T-helper 2 cell (primary cell): ENCODE measurements around the gene ZBTB7A.
A peak's percentile ranks its signal among the peaks of the same experiment; 100 is the strongest.
"Not testable (repeated sequence)": the region's sequence is repeated elsewhere in the genome, so short reads cannot be mapped to it uniquely, and the experiment has no call there.

Experiments used
- DNase-seq, 5 experiments: peaks; one replicate each; pipeline versions ENCODE4 v3.0.0 to v3.0.0-alpha.2; 2012 to 2022

Gene ZBTB7A

GRCh38 chr19:4014541-4015491, 51.9 kb downstream of the ZBTB7A start:
- DNase-seq, result peak in 3 of 5 experiments; percentile 18 to 39 (median 25)

- no peak for DNase-seq
Observed at GRCh38 chr19:4013886-4014540, 52.7 kb downstream of the ZBTB7A start.

DNA sequence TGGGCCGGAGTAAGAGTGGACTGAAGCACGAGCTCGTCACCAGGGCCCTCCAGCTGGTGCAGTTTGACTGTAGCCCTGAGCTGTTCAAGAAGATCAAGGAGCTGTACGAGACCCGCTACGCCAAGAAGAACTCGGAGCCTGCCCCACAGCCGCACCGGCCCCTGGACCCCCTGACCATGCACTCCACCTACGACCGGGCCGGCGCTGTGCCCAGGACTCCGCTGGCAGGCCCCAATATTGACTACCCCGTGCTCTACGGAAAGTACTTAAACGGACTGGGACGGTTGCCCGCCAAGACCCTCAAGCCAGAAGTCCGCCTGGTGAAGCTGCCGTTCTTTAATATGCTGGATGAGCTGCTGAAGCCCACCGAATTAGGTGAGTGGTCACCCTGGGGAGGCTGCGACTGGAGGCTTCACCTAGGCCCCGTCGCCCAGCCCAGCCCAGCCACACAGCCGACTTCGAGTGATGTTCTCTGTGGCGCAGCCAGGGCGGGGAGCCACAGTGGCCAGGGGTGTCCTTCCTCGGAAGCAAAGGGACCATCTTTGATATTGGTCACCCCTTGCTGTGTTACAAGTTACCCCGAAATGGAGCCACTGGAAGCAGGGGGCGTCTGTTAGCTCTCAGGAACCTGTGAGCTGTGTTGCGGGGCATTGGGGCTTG, 53.6 kb downstream of the ZBTB7A start:
- no peak for DNase-seq

- no peak for DNase-seq
Observed at GRCh38 chr19:4012092-4012974, 54.4 kb downstream of the ZBTB7A start.

- not testable (repeated sequence) for DNase-seq
Observed at GRCh38 chr19:4011430-4011829, 55.3 kb downstream of the ZBTB7A start.

- no peak for DNase-seq
Observed at GRCh38 chr19:4010808-4011110, 55.9 kb downstream of the ZBTB7A start.

GRCh38 chr19:4009990-4010807, 56.5 kb downstream of the ZBTB7A start:
- DNase-seq, result no peak

GRCh38 chr19:4007836-4008539, 58.7 kb downstream of the ZBTB7A start:
- peak in 1 of 5 experiments; percentile 19 for DNase-seq

GRCh38 chr19:4007021-4007835, 59.5 kb downstream of the ZBTB7A start, which contains the start of gene PIAS4:
TSS of gene PIAS4 (plus strand) at chr19:4007736. CDS start at chr19:4007761, 25 bp downstream.
- peak; percentile 90 to 98 (median 92) for DNase-seq

DNA sequence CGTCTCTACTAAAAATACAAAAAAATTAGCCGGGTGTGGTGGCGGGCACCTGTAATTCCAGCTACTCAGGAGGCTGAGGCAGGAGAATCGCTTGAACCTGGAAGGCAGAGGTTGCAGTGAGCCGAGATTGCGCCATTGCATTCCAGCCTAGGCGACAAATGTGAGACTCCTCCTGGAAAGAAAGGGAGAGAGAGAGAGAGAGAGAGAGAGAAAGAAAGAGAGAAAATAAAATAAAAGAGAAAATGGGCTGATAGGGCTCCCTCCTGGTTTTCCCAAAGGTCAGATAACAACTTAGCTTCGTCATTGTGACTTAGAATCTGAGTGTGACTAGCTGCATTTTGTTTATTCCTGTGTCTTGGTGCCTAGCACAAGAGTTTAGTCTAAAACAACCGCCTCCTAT, 61.3 kb downstream of the ZBTB7A start:
- DNase-seq, result not testable (repeated sequence)

GRCh38 chr19:4000798-4001197, 65.9 kb downstream of the ZBTB7A start:
- not testable (repeated sequence) for DNase-seq

GRCh38 chr19:3998667-3999412, 67.9 kb downstream of the ZBTB7A start:
- not testable (repeated sequence) for DNase-seq

GRCh38 chr19:3995607-3996006, 71.1 kb downstream of the ZBTB7A start:
- no peak for DNase-seq
